ENCODE measurements around the gene RAPSN.
A peak's percentile ranks its signal among the peaks of the same experiment; 100 is the strongest.

Gene RAPSN

DNA sequence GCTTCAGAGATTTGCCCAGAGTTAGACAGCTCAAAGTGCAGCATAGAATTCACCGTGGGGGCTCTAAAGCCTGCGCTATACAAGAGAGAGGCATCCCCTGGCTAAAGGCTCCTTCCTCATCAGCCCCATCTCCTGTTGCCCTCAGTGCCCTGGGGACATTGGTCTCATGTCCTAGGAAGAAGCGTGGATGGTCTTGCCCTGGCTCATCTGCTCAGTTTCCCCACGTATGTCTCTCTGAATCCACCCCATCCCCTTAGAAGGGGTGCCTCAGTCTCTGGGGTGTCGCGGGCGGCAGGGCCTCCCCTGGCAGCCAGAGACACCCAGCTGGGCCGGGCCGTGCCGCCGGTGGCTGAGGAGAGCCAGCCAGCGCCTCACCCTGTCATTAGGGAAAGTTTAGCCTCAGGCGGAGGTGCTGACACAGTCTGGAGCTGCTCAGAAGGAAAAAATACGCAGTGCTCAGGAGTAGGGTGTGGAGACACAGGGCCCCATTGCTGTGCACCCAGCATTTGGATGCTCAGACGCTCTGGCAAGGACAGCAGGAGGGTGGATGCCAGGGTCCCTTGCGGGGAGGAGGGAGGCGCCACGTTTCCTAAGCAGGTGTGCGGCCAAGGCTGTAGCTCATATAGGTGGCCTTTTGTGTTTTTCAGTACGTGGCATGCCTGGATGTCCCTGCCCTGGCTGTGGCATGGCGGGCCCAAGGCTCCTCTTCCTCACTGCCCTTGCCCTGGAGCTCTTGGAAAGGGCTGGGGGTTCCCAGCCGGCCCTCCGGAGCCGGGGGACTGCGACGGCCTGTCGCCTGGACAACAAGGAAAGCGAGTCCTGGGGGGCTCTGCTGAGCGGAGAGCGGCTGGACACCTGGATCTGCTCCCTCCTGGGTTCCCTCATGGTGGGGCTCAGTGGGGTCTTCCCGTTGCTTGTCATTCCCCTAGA lies 39.2 kb downstream of the RAPSN start:
- Mint-ChIP-seq H3K27ac (peak overlapping the region; percentile 97), H3K9me3 (no peaks in the 10 kb centered on the region), H3K4me3 (peak overlapping the region; percentile 97), H3K36me3 (peaks cover 26% of the 10 kb centered on the region), H3K4me1 (peaks cover 34% of the 10 kb centered on the region)
- DNase-seq (ENCODE audit: low spot score in 2 of 2) (peak in 1 of 2 donors; percentile 51), ATAC-seq (no peak)

GRCh38 chr11:47408598-47409439 lies 40.1 kb downstream of the RAPSN start:
- Mint-ChIP-seq H3K4me3 (peak overlapping the region; percentile 97), H3K4me1 (peaks cover 29% of the 10 kb centered on the region), H3K36me3 (peaks cover 19% of the 10 kb centered on the region), H3K27ac (peak overlapping the region; percentile 97), H3K9me3 (no peaks in the 10 kb centered on the region)
- DNase-seq (ENCODE audit: low spot score in 2 of 2) (peak in 1 of 2 donors; percentile 73), ATAC-seq (no peak)

- Mint-ChIP-seq H3K9me3 (no peaks in the 10 kb centered on the region), H3K4me3 (peak within 1 kb of the TSS; percentile 97), H3K4me1 (peaks cover 24% of the 10 kb centered on the region), H3K27ac (peak within 1 kb of the TSS; percentile 97), H3K36me3 (peaks cover 11% of the 10 kb centered on the region)
- DNase-seq (ENCODE audit: low spot score in 2 of 2): peak; percentile 98 to 99
- peak; percentile 90 for ATAC-seq
Observed at GRCh38 chr11:47407746-47408590, 41.0 kb downstream of the RAPSN start, which contains the start of gene SLC39A13. SLC39A13 (plus strand) TSS chr11:47408590; CDS start chr11:47410095, 1,505 bp downstream.

- ATAC-seq (no peak), DNase-seq (ENCODE audit: low spot score in 2 of 2) (peak in 1 of 2 donors; percentile 54)
- H3K27ac Mint-ChIP-seq: peak overlapping the region; percentile 97
- H3K4me1 Mint-ChIP-seq: peaks cover 24% of the 10 kb centered on the region
- peaks cover 10% of the 10 kb centered on the region for H3K36me3 Mint-ChIP-seq
- peak overlapping the region; percentile 97 for H3K4me3 Mint-ChIP-seq
- H3K9me3 Mint-ChIP-seq: no peaks in the 10 kb centered on the region
Observed at GRCh38 chr11:47406896-47407745, 41.8 kb downstream of the RAPSN start.

- no peak for DNase-seq (ENCODE audit: low spot score in 2 of 2)
- Mint-ChIP-seq H3K36me3 (peaks cover under 1% of the 10 kb centered on the region), H3K9me3 (no peaks in the 10 kb centered on the region), H3K4me3 (no peak overlapping the region), H3K27ac (peak overlapping the region; percentile 21), H3K4me1 (peaks cover 26% of the 10 kb centered on the region)
- no peak for ATAC-seq
Observed at GRCh38 chr11:47403571-47403970, 45.4 kb downstream of the RAPSN start.

GRCh38 chr11:47403135-47403534 lies 45.8 kb downstream of the RAPSN start:
- H3K4me1 Mint-ChIP-seq: peaks cover 26% of the 10 kb centered on the region
- H3K4me3 Mint-ChIP-seq: no peak overlapping the region
- peak overlapping the region; percentile 21 for H3K27ac Mint-ChIP-seq
- no peak for DNase-seq (ENCODE audit: low spot score in 2 of 2)
- no peaks in the 10 kb centered on the region for H3K36me3 Mint-ChIP-seq
- no peaks in the 10 kb centered on the region for H3K9me3 Mint-ChIP-seq
- ATAC-seq: no peak

GRCh38 chr11:47400768-47401279 lies 48.1 kb downstream of the RAPSN start:
- H3K36me3 Mint-ChIP-seq: no peaks in the 10 kb centered on the region
- DNase-seq (ENCODE audit: low spot score in 2 of 2) (no peak), ATAC-seq (no peak)
- H3K4me3 Mint-ChIP-seq: peak overlapping the region; percentile 68
- peaks cover 16% of the 10 kb centered on the region for H3K4me1 Mint-ChIP-seq
- peak overlapping the region; percentile 94 for H3K27ac Mint-ChIP-seq
- H3K9me3 Mint-ChIP-seq: no peaks in the 10 kb centered on the region

DNA sequence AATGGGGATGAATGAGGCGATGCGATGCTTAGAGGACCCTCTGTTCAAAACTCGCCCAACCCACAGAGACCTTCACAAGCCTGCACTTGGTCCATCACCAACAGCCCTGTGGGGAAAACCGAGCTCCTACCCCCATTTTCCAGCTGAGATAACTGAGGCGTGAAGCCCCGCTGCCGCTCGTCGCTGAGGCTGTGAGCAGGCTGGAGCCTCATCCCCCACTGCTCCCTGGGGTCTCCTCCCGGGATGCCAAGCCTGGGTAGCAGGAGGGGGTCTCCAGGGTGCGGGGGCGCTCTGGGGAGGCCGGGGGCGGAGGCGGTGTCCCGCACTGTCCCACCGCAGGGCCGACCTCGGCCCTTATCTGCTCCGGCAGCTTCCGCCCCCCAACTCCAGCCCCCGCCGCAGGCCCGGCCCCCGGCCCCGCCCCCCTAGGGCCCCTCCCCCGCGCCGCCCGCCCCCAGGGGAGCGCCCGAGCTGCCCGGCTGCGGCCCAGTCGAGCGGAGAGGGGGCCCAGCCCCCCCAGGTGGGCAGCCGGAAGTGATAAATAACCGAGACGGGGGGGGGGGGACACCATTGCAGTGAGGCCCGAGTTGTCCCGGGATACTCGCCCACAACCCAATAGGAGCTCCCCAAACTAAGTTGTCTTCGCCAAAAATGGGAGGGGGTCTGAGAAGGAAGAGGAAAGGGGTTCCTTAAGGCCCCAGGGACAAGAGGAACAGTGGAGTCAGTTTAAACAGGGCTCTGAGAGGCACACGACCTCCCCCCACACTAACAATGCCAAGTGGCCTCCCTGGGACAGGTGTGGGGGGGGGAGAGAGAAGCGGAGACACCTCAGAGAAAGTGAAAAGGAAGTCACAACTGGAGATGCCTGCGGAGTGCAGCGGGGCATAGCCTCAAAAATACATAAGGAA lies 48.8 kb downstream of the RAPSN start:
- ATAC-seq (peak; percentile 71), DNase-seq (ENCODE audit: low spot score in 2 of 2) (peak in 1 of 2 donors; percentile 31)
- Mint-ChIP-seq H3K27ac (peak overlapping the region; percentile 94), H3K36me3 (no peaks in the 10 kb centered on the region), H3K9me3 (no peaks in the 10 kb centered on the region), H3K4me3 (peak overlapping the region; percentile 68), H3K4me1 (peaks cover 23% of the 10 kb centered on the region)

DNA sequence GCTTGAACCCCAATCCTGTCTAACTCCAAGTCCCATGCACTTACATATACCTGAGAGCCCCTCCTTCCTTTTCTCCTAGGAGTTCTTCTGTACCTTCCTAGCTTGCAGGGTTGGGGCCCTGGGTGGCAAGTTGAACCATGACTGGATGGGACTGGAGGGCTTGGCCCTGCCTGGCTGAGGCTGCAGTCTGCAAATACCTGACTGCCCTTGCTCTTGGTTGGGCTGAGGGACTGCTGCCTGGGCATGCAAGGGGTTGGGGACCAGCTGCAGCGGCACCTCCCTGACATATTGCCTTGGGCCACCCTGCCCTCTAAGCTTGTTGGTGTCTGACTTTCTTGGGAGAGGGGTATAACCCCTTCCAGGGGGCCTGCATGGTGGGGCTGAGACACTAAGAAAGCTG lies 50.4 kb downstream of the RAPSN start:
- peaks cover 33% of the 10 kb centered on the region for H3K4me1 Mint-ChIP-seq
- ATAC-seq (no peak), DNase-seq (ENCODE audit: low spot score in 2 of 2) (no peak)
- peak overlapping the region; percentile 68 for H3K4me3 Mint-ChIP-seq
- H3K27ac Mint-ChIP-seq: no peak overlapping the region
- no peaks in the 10 kb centered on the region for H3K36me3 Mint-ChIP-seq
- H3K9me3 Mint-ChIP-seq: no peaks in the 10 kb centered on the region

GRCh38 chr11:47398011-47398410 lies 50.9 kb downstream of the RAPSN start:
- H3K27ac Mint-ChIP-seq: no peak overlapping the region
- H3K4me3 Mint-ChIP-seq: no peak overlapping the region
- DNase-seq (ENCODE audit: low spot score in 2 of 2) (no peak), ATAC-seq (no peak)
- H3K4me1 Mint-ChIP-seq: peaks cover 36% of the 10 kb centered on the region
- H3K9me3 Mint-ChIP-seq: no peaks in the 10 kb centered on the region
- no peaks in the 10 kb centered on the region for H3K36me3 Mint-ChIP-seq

GRCh38 chr11:47396049-47396320 lies 53.0 kb downstream of the RAPSN start:
- no peak for DNase-seq (ENCODE audit: low spot score in 2 of 2)
- Mint-ChIP-seq H3K9me3 (no peaks in the 10 kb centered on the region), H3K36me3 (no peaks in the 10 kb centered on the region), H3K4me3 (peak overlapping the region; percentile 51), H3K27ac (peak overlapping the region; percentile 95), H3K4me1 (peaks cover 52% of the 10 kb centered on the region)
- ATAC-seq: no peak

GRCh38 chr11:47395223-47396048 lies 53.5 kb downstream of the RAPSN start:
- DNase-seq (ENCODE audit: low spot score in 2 of 2): no peak
- peak overlapping the region; percentile 95 for H3K27ac Mint-ChIP-seq
- no peaks in the 10 kb centered on the region for H3K36me3 Mint-ChIP-seq
- H3K4me1 Mint-ChIP-seq: peaks cover 53% of the 10 kb centered on the region
- no peaks in the 10 kb centered on the region for H3K9me3 Mint-ChIP-seq
- no peak for ATAC-seq
- peak overlapping the region; percentile 51 for H3K4me3 Mint-ChIP-seq

Measured in stimulated activated effector memory CD8-positive, alpha-beta T cell treated with anti-CD3 and anti-CD28 coated beads, Interleukin-12 subunit alpha, Interleukin-12 subunit beta, amount 100 ng/mL, for 72 hours (primary cell).